GM21576 (cell line): ENCODE measurements around the gene AP2A1.

Experiments used
- ATAC-seq: cut with Tn5 transposase; IDR thresholded peaks from one replicate; pipeline ENCODE4 v1.9.1; 2021; ENCODE audit warnings: mild to moderate bottlenecking, moderate library complexity; ENCODE audit not compliant: unreplicated experiment

The AP2A1 gene

GRCh38 chr19:49852631-49853126 is 85.9 kb downstream of the AP2A1 start:
- ATAC-seq: no peak

GRCh38 chr19:49853852-49854377 is 87.1 kb downstream of the AP2A1 start:
- no peak for ATAC-seq

DNA sequence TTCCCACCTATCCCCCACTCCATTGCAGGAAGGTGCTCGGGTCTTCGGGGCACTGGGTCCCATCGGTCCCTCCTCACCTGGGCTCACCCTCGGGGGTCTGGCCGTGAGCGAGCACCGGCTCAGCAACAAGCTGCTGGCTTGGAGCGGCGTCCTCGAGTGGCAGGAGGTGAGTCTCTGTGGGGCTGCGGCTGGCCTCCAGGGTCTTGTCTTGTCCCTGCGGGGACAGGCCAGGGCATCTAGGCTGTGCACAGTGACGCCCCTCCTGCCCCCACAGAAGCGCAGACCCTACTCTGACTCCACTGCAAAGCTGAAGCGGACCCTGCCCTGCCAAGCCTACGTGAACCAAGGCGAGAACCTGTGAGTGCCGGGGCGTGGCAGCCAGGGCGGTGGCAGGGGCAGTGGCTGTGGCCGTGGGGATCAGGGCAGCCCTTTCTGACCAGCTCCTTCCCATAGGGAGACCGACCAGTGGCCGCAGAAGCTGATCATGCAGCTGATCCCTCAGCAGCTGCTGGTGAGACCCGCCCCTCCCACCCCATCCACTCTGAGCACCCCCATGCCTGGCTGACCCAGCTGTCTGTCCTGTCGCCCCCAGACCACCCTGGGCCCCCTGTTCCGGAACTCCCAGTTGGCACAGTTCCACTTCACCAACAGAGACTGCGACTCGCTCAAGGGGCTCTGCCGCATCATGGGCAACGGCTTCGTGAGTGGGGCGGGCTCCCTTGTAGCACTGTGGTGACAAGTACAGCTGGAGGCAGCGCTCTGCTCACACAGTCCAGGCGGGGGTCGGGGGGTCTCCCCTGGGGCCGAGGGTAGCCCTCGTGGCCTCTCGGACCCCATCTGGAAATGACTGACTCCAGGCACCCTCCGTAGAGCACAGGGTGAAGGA is 87.8 kb downstream of the AP2A1 start:
- no peak for ATAC-seq

- no peak for ATAC-seq
Measured at GRCh38 chr19:49855277-49855675, 88.5 kb downstream of the AP2A1 start.

GRCh38 chr19:49855676-49856573 is 89.1 kb downstream of the AP2A1 start:
- no peak for ATAC-seq

GRCh38 chr19:49856574-49857021 is 89.8 kb downstream of the AP2A1 start:
- no peak for ATAC-seq
